ENCODE results near the gene ADCY10. TPM values are rescaled to one million over a fixed set of nuclear protein-coding genes. Genes with fewer than 3 reads are reported as not detected.

ADCY10 gene
- total and polyA plus RNA-seq, 9 of the 15 experiments (the other 6 are each of a cell fraction or from before 2014, with no cell fraction given) = 0.08 to 0.86 (median 0.22) TPM

DNA sequence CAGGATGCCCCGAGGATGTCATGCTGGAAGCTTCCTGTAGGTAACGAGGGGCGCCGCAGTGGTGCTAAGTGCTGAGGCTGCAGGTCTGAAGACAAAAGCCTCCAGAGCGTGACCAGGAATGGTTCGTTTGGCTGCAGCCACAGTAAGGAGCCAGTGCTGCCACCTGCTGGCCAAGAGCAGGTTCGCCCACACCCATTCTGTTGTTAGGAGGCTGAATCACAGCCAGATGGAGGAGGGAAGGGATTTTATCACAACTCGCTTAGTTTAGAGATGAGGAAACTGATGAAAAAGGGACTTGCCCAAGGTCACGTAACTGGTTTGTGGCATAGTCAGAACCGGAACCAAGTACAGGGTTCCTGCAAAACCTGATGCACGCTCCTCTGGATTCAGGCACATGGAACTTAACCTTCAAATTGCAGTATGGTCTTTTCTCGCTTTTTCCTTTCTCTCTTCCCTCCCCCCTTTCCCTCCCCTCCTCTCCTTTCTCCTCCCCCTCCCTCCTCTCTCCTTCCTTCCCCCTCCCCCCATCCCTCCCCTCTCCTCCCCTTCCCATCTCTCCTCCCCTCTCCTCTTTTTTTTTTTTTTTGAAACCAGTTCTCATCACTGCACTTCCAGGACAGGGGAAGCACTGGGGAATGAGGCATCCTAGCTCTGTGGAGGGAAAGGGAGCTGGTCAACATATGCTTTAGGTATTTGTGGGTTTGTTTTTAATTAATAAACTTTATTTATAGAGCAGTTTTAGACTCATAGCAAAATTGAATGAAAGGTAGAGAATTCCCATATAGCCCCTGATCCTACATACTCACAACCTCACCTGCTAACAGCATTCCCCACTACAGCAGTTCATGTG is 110.4 kb downstream of the ADCY10 start (continued):
- peak; percentile 92 for TF ChIP-seq REST (IDR thresholded peaks at IDR 0.05; ENCODE audit: borderline replicate concordance)
- no peak for TF ChIP-seq REST (CRISPR knock-in tag; IDR thresholded peaks at IDR 0.05; ENCODE audit: low read depth)
- no peak for TF ChIP-seq DNMT1 (IDR thresholded peaks at IDR 0.05)
- 0 out of 2 replicates have a peak, but pooled peaks have one; percentile 25 for TF ChIP-seq FOSL1 (tag; conservative IDR thresholded peaks at IDR 0.05)
- TF ChIP-seq ZNF507 (tag; conservative IDR thresholded peaks at IDR 0.05) = no peak
- TF ChIP-seq ZNF175 (CRISPR knock-in tag; IDR thresholded peaks at IDR 0.05; ENCODE audit: low read depth) = no peak
- TF ChIP-seq XRCC4 (IDR thresholded peaks at IDR 0.05; ENCODE audit: extremely low read depth, insufficient read depth, insufficient read length) = no peak
- TF ChIP-seq DDX20 (tag; IDR thresholded peaks at IDR 0.05; ENCODE audit: low read depth) = no peak
- TF ChIP-seq LEF1 (IDR thresholded peaks at IDR 0.05) = peak; percentile 19; the same call in 1 of the 2 replicates
- TF ChIP-seq ZNF143 (CRISPR knock-in tag; IDR thresholded peaks at IDR 0.05) = no peak
- TF ChIP-seq XRCC3 (IDR thresholded peaks at IDR 0.05) = no peak
- TF ChIP-seq STAT5B (CRISPR knock-in tag; IDR thresholded peaks at IDR 0.05) = no peak
- no peak for TF ChIP-seq ZBTB33 (CRISPR knock-in tag; IDR thresholded peaks at IDR 0.05)
- TF ChIP-seq GATAD2B (IDR thresholded peaks at IDR 0.05; ENCODE audit: borderline replicate concordance) = no peak; the same call in 1 of the 2 replicates
- TF ChIP-seq ZNF395 (CRISPR knock-in tag; IDR thresholded peaks at IDR 0.05) = no peak
- TF ChIP-seq NR2C1 (IDR thresholded peaks at IDR 0.05) = peak; percentile 16; the same call in 1 of the 2 replicates
- peak; percentile 13; the same call in 1 of the 2 replicates for TF ChIP-seq NR2C1 (tag; IDR thresholded peaks at IDR 0.05)
